SU-DHL-6 (cell line): Measurements from ENCODE around the gene CSTB.

Experiments
- CTCF ChIP-seq: fragments of 200-600 bp; sonication (generic); IDR thresholded peaks from one replicate; pipeline ENCODE4 v1.5.1; 2017; ENCODE audit warnings: antibody characterized with exemption, mild to moderate bottlenecking, low read length, moderate library complexity; ENCODE audit not compliant: insufficient read depth, poor library complexity, severe bottlenecking
- EZH2phosphoT487 ChIP-seq: fragments of 200-600 bp; sonication (generic), shearing (Covaris generic); conservative IDR thresholded peaks from 2 replicates; pipeline ENCODE4 v1.6.1; 2018; ENCODE audit warnings: mild to moderate bottlenecking, antibody characterized with exemption, low read length, moderate library complexity, mixed read lengths

GRCh38 chr21:43769325-43769958 is 6.7 kb downstream of the CSTB start:
- TF ChIP-seq EZH2phosphoT487 (no peak), CTCF (no peak)
